ENCODE data around the gene ULK1.

DNA sequence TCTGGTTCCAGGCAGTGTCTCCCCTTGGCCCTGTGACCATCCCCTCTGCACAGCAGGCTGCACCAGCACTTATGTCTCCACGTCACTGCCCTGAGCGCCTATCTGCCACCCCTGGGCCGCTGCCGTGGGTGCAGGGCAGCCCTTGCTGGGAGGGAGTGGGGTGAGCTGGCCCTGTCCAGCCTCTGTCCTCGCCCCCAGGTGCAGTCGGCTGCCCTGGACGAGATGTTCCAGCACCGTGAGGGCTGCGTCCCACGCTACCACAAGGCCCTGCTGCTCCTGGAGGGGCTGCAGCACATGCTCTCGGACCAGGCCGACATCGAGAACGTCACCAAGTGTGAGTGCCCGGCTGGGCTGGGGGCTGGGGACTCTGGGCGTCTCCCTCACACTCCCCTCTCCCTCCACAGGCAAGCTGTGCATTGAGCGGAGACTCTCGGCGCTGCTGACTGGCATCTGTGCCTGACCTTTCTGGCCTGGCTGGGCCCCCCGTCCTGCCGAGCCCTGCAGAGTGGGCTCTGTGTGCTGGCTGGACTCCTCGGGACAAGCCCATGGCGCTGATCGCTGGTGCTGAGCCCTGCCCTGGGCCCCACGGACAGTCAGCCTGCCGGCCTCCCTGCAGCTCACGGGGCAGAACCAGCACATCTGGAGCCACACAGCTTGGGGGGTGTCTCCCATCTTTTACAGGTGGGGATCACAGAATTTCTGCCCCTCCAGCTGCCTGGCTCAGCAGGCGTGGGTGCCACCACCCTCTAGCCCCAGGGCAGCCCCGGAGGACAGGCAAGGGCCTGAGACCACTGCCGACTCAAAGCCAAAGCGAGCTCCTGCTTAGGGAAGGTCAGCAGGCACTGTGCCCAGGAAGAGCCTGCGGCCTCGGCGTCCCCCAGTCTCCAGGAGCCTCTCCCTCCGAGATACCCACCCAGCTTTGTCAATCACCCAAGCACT, 26.7 kb downstream of the ULK1 start:
- TF ChIP-seq POLR2A (IDR thresholded peaks at IDR 0.05): no peak
- no peak for TF ChIP-seq CTCF (IDR thresholded peaks at IDR 0.05 in 4 of 5, conservative IDR thresholded peaks at IDR 0.05 in 1 of 5)
